ENCODE measurements around the gene RDH11. TPM values are rescaled to one million over a fixed set of nuclear protein-coding genes. Genes with fewer than 3 reads are reported as not detected.
"Not testable (repeated sequence)": the region's sequence is repeated elsewhere in the genome, so short reads cannot be mapped to it uniquely, and the experiment has no call there.

RDH11 gene
- total RNA-seq, 4 donors from 2014 or later: 24.8 to 53.6 (median 41.6) TPM

DNA sequence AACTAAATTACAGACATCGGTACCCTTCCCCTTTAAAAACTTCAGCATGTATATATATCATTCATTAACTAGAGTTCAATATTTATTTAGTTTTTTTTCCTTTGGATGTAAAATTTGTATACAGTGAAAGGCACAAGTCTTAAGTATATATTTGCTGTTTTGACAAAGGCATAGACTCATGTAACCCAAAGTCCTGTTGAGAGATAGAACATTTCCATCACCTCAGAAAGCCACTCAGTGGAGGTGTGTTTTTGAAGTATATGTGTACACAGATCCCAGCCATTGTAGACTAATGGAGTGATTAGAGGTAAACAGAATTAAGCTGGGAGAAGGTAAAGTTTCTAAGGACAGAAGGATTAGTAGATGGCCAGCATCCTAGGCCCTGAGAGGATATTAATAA, 21.5 kb upstream of the RDH11 start:
- Histone ChIP-seq H3K36me3 (no peaks in the 10 kb centered on the region), H3K4me3 (no peak overlapping the region), H3K27me3 (no peaks in the 10 kb centered on the region), H3K9me3 (no peaks in the 10 kb centered on the region), H3K27ac (no peak overlapping the region), H3K4me1 (no peaks in the 10 kb centered on the region)
- no peak for DNase-seq
- TF ChIP-seq POLR2A (IDR thresholded peaks at IDR 0.05): no peak
- TF ChIP-seq, protein P1, sequence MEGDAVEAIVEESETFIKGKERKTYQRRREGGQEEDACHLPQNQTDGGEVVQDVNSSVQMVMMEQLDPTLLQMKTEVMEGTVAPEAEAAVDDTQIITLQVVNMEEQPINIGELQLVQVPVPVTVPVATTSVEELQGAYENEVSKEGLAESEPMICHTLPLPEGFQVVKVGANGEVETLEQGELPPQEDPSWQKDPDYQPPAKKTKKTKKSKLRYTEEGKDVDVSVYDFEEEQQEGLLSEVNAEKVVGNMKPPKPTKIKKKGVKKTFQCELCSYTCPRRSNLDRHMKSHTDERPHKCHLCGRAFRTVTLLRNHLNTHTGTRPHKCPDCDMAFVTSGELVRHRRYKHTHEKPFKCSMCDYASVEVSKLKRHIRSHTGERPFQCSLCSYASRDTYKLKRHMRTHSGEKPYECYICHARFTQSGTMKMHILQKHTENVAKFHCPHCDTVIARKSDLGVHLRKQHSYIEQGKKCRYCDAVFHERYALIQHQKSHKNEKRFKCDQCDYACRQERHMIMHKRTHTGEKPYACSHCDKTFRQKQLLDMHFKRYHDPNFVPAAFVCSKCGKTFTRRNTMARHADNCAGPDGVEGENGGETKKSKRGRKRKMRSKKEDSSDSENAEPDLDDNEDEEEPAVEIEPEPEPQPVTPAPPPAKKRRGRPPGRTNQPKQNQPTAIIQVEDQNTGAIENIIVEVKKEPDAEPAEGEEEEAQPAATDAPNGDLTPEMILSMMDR (IDR thresholded peaks at IDR 0.05): no peak

DNA sequence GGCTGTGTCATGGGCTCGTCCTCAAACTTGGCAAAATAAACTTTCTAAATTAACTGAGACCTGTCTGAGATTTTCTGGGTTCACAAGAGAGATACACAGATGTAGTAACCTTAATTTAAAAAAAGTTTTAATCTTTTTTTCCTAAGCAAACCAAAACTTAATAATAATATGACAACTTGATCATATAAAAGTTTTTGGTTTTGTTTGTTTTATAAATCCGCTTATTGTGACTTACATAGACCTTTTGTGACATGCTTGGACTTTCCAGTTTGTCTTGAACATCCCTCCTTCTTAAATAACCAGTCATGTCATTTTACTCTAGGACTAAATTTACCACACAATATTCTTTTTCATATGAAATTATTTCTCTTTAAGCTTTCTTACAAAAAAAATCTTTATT, 14.6 kb upstream of the RDH11 start:
- H3K36me3 ChIP-seq: no peaks in the 10 kb centered on the region
- H3K4me3 ChIP-seq: no peak overlapping the region
- H3K27ac ChIP-seq: no peak overlapping the region
- H3K9me3 ChIP-seq: peaks cover 0 to 8% (median 0%) of the 10 kb centered on the region in 4 donors
- H3K27me3 ChIP-seq: no peaks in the 10 kb centered on the region
- no peak for TF ChIP-seq POLR2A (IDR thresholded peaks at IDR 0.05)
- TF ChIP-seq, protein P1 (IDR thresholded peaks at IDR 0.05): no peak
- DNase-seq: no peak
- no peaks in the 10 kb centered on the region for H3K4me1 ChIP-seq

DNA sequence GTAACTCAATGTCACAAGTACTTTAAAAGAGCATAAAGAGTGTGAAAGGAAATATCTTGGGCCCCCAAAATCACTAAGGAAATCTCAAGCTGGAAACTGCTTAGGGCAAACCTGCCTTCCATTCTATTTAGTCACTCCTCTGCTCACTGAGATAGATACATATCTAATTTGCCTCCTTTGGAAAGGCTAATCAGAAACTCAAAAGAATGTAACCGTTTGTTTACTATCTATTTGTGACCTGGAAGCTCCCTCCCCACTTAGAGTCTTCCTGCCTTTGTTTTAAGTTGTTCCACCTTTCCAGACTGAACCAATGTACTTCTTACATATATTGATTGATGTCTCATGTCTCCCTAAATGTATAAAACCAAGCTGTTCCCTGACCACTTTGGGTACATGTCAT, 14.2 kb upstream of the RDH11 start:
- H3K4me1 ChIP-seq, H3K36me3 ChIP-seq, H3K27me3 ChIP-seq, H3K4me3 ChIP-seq, DNase-seq, H3K9me3 ChIP-seq, H3K27ac ChIP-seq: not testable (repeated sequence)

DNA sequence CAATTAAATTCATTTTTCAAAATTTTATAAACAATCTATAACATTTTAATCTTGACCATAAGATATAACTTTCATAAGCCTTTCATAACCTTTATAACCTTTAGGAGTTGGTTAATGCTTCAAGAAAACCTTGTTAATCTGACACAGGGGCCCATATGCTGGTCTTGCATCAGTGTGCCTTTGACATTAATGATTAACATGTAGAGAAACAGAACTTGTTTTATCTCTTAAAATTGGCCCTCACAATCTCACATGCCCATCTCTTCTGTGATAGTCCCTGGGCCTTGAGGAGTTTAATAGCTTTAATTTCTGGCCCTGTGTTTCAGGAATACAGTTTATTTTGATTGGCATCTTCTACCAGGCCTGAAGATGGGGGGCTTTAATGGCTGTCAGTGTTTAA, 13.8 kb upstream of the RDH11 start:
- H3K27me3 ChIP-seq, DNase-seq, H3K9me3 ChIP-seq, H3K27ac ChIP-seq, H3K4me1 ChIP-seq, H3K36me3 ChIP-seq, H3K4me3 ChIP-seq: not testable (repeated sequence)

DNA sequence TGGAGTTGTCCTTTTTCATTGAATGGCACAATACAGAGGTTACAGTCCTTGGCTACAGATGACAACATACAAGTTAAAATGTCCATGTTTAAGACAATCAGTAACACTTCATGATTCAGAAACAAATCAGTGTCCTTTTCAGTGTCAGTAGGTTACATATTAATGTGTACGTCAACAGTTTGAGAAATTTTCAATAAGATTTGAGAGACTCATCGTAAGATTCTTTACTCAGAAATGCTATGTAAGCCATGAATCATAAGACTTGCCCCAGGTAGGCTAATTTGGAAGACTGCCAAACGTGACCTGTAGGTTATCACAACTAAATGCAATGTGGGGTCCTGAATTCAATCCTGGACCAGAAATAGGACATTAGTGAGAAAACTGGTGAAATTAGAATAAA, 9.6 kb upstream of the RDH11 start:
- Histone ChIP-seq H3K27me3 (no peaks in the 10 kb centered on the region), H3K4me1 (no peaks in the 10 kb centered on the region), H3K27ac (no peak overlapping the region), H3K9me3 (peaks cover 0 to 7% (median 0%) of the 10 kb centered on the region in 4 donors), H3K36me3 (no peaks in the 10 kb centered on the region), H3K4me3 (no peak overlapping the region)
- DNase-seq: no peak
- no peak for TF ChIP-seq POLR2A (IDR thresholded peaks at IDR 0.05)
- TF ChIP-seq, protein P1 (IDR thresholded peaks at IDR 0.05): no peak

DNA sequence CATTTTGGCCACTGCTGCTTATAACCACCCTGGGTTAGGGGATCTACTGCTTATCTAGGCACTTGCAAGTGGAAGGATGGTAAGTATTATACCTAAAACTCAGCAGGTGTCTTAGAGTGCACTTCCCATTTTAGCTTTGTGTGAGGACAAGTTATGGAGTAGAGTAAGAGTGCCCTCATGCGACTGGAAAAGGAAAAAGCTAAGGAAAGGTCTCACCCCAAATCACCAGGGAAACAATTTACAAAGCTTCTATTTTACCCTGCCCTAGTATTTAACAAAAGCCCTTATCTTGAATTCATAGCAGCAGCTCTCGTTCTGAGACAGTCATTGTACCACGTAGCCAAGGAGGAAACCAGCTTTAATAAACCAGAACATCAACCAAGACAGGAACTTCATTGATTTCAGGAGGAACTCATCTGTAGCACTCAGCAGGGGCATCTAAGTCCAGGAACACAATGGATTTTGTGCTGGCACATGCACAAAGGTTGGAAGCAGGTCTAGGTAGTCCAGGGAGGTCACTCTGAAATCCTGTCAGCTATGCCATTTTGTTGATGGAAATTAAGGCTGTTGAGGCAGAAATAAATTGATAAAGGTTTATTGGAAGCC, 9.0 kb upstream of the RDH11 start:
- peaks cover 0 to under 1% (median 0%) of the 10 kb centered on the region in 4 donors for H3K9me3 ChIP-seq
- DNase-seq: peak in 1 of 3 donors; percentile 59
- H3K4me1 ChIP-seq: no peaks in the 10 kb centered on the region
- TF ChIP-seq POLR2A (IDR thresholded peaks at IDR 0.05): no peak
- TF ChIP-seq, protein P1 (IDR thresholded peaks at IDR 0.05): peak; percentile 24 to 86 (median 76)
- H3K27me3 ChIP-seq: no peaks in the 10 kb centered on the region
- H3K27ac ChIP-seq: no peak overlapping the region
- no peak overlapping the region for H3K4me3 ChIP-seq
- no peaks in the 10 kb centered on the region for H3K36me3 ChIP-seq

DNA sequence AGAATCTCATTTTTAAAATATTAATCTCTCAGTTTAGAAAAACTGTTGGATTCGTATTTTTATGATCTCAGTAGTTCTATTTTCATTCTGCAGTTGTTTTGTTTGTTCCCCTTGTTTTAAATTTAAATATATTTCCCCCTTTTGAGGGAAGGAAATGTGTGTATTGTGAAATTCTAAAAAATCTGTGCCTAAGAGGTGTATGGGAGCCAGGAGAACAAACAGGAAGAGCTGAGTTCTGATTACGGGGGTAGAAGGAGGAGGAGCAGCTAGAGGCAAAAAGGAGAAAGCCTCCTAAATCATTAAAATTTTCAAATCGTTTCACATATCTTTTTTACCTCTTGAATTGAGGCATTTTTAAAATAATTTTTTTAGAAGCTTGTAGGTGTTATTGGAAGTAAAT, 8.4 kb upstream of the RDH11 start:
- no peak for DNase-seq
- TF ChIP-seq, protein P1 (IDR thresholded peaks at IDR 0.05): no peak
- no peak for TF ChIP-seq POLR2A (IDR thresholded peaks at IDR 0.05)
- no peak overlapping the region for H3K27ac ChIP-seq

DNA sequence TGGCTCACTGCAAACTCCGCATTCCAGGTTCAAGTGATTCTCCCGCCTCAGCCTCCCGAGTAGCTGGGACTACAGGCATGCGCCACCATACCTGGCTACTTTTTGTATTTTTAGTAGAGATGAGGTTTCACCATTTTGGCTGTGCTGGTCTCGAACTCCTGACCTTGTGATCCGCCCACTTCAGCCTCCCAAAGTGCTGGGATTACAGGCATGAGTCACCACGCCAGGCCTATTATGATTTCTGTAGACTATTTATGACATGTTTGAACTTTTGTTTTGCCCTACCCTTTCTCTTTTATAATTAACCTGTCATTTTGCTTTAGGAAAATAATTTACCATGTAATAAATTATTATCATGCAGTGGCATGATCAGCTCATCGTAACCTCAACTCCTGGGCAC, 5.9 kb upstream of the RDH11 start, which contains the start of gene RDH12:
Gene RDH12 (plus strand): TSS at position 395 of the 400 bp plus-strand sequence. CDS start 20,757 bp downstream, outside the sequence.
- H3K27me3 ChIP-seq, H3K4me3 ChIP-seq, H3K4me1 ChIP-seq, H3K36me3 ChIP-seq, DNase-seq, H3K9me3 ChIP-seq, H3K27ac ChIP-seq: not testable (repeated sequence)

More for the DNA sequence above, 8.4 kb upstream of the RDH11 start:
- Histone ChIP-seq H3K27me3 (no peaks in the 10 kb centered on the region), H3K4me1 (no peaks in the 10 kb centered on the region), H3K9me3 (no peaks in the 10 kb centered on the region), H3K4me3 (no peak overlapping the region), H3K36me3 (no peaks in the 10 kb centered on the region)

Measured in Peyer's patch (tissue), 4 donors.